Right ventricle myocardium inferior (tissue), 1 donor: ENCODE data around the gene FOXL2NB. TPM values are rescaled to one million over a fixed set of nuclear protein-coding genes. Genes with fewer than 3 reads are reported as not detected.

Source experiments
- ATAC-seq: fragments of 200-7000 bp; cut with Tn5 transposase; one replicate; pipeline ENCODE4 v1.9.1; 2020; ENCODE audit warnings: mild to moderate bottlenecking, moderate library complexity
- DNase-seq: peaks from one replicate; pipeline ENCODE4 v3.0.0; 2021; ENCODE audit errors: missing footprints
- intact Hi-C: fragments of 100-400 bp; cut with DNase I; formaldehyde crosslinking; loops from one replicate; pipeline ENCODE4 v1.11.0; 2022
- total RNA-seq: library from RNA; stranded (reverse); fragmentation: NEBNext Ultra II Directional; extraction: Animal tissue kit (Norgen Biotek cat#: 25700); gene quantifications from one replicate; pipeline ENCODE4 v1.2.1, GENCODE V29; 2021
- donor health status: DM: no; HTN: yes; CAD: no; lungs with severe emphysema.

FOXL2NB gene
- total RNA-seq, 1 donor from 2014 or later, result not detected

DNA sequence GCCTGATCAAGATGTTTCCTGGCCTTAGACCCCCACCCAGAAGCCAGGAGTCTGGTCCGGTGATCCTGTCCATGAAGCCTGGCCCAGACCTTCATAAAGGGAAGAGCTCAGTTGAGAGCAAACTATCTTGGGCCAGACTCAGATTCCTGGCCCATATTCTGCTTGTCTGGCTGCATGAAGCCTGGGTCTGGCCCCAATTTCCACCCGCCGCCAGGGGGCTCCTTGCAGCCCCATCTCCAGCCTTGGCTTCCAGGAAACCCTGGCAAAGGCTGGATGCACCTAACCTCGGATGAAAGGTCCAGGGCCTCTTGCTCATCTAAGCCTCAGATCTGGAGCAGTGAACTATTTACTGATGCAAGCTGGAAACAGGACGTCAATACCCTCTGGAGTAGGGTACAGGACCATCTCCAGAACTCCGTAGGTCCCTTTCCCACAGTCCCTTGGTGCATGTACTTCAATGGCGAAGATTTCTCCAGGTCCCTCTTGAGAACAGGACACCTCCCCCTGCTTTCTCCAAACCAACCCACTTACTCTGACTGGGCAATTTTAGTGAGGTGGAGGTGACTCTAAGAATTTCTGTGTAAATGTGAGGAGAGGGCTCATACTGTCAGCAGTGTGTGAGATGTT is 5.6 kb upstream of the FOXL2NB start:
- intact Hi-C loops, result loop anchor here (10.0 kb wide), 1 partner anchor 163 kb away; no protein-coding TSS in a partner anchor
- DNase-seq, result no peak
- no peak for ATAC-seq

DNA sequence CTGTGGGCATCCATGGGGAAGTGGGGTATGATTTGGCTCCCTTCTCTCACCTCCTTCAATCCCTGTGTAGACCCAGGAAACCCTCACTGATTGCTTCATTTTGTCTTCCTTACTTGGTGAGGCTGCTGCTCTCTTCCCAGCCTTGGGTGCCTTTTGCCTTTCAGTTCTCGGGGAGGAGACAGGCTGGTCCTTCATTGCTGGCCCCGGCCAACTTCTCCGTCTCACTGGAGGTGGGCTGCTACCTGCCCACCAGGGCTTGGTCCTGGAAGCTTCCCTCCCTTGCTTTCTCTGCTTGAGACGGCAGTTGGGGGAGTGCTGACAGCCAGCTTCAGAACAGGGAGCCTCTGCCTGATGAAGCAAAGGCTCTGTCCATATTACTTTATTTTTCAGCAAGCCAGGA is 4.7 kb upstream of the FOXL2NB start:
- ATAC-seq (no peak), DNase-seq (no peak)
- intact Hi-C loops, result loop anchor here (10.0 kb wide), 1 partner anchor 163 kb away; no protein-coding TSS in a partner anchor

DNA sequence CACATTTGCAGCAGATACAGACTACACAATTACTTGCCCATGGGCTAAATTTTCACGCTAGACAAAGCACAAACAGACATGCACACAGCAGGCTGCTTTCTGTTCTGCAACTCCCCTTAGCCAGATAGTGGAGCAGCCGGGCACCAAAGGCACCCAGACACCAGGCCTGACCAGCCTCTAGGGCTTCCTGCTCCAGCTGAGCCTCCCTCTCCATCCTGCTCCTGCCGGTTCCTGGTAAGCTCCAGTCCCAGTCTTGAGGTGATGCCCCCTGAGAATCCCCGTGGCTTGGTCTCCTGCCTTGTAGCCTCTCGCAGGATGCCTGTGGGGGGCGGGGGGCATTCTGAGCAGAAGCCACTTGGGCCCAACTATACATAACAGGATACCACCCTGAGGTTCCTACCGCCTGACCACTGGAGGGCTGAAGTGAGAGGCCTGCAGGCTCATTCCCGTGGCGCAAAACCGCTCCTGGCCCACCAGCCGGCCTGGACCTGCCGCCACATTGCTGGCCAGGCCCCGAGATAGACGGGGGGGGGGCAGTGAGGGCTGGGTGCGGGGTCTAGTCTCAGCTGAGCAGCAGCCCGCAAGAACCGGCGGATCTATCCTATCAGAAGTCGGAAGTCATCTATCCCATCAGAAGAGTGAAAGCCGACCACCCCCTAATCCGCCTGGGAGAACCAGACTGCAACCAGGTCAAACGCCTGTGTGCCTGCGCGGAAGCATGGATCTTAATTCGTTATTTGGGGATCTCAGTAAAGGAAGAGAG is 4.0 kb upstream of the FOXL2NB start:
- intact Hi-C loops, result loop anchor here (10.0 kb wide), 1 partner anchor 162 kb away; no protein-coding TSS in a partner anchor
- ATAC-seq (no peak), DNase-seq (no peak)

DNA sequence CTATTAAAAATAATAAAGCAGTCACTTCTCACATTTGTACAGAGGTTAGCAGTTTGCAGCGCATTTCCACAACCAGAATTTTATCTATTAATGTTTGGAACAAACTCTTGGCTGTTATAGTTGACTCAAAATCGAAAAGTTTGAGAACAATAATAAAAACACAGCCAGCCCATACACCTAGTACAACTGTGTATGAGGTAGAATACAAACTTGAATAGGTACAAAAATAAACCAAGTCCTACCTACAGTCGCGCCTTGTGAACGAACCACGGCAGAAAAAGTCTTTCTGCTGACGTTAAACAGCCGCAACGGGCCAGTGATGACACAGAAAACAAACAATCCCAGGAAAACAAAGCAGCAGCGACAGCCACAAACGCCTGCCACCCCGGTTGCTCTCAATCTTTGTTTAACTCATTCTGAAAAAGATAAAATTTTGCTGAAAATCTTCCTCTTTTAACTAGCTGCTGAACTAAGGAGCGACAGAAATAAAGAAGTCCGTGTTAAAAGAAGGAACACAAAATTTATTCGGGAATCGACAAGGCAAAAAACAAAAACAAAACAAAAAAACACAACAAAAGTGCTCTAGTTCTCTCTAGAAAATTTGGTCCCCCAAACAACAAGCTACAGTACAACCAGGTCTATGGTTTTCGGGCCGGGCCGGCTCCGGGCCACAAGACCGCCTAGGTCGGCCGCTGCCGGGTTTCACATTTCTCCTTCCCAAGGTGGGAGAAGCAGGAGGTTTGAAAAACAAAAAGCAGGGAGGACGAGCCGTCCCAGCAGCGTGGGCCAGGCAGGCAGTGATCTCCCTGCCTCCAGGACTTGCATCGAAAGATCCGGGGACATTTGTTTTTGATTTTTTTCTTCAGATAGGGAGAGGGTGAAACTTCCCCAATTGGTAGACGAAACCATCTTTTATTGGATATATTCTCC is 3.0 kb upstream of the FOXL2NB start:
- no peak for ATAC-seq
- intact Hi-C loops, result loop anchor here (10.0 kb wide), 1 partner anchor 161 kb away; no protein-coding TSS in a partner anchor
- no peak for DNase-seq

DNA sequence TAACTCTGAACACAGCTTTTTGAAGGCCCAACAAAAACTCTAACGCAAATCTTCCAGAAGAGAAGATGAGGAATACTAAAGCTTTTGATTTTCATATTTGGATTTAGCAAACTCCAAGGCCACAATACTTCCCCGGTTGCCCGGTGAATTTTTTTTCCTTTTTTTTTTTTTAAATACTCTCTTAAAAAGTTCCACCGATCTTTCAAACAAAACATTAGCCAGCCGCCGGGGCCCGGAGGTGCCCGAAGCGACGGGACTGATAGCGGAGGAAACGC is 2.4 kb upstream of the FOXL2NB start:
- intact Hi-C loops, result loop anchor here (10.0 kb wide), 1 partner anchor 160 kb away; no protein-coding TSS in a partner anchor
- DNase-seq (no peak), ATAC-seq (no peak)

DNA sequence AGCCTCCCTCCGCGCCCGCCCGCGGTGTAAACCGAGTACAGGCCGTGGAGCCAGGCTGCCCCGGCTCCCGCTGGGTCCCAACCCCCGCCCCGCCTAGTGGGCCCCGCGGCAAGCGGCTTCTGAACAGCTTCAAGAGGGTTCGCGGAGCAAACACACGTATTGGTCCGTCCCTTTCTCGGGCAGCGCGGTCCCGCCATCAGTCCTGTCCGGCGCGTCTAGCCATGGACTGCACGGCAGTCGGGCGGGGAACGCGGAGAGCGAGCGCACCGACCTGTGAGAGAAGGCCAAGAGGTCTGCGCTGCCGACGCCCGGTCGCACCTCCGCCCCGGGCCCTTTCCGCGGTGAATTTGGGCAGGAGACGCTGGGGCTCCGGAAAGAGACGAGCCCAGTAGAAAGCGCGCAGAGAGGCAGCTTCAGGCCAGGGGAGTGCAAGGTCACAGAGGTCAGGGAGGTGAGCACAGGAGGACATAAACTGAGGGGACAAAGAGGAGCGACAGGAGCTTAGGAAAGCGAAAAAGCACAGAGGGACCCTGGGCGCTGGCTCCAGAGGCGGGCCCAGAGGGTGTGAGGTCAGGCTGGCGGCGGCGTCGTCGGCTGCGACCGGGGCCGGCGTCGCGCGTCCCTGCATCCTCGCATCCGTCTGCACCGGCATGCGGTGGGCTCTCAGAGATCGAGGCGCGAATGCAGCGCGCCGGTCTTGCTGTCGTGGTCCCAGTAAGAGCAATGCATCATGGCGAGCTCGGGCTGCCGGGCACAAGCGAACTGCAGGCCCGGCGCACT is 1.9 kb upstream of the FOXL2NB start:
- no peak for ATAC-seq
- DNase-seq, result no peak
- intact Hi-C loops, result loop anchor here (10.0 kb wide), 1 partner anchor 160 kb away; no protein-coding TSS in a partner anchor

DNA sequence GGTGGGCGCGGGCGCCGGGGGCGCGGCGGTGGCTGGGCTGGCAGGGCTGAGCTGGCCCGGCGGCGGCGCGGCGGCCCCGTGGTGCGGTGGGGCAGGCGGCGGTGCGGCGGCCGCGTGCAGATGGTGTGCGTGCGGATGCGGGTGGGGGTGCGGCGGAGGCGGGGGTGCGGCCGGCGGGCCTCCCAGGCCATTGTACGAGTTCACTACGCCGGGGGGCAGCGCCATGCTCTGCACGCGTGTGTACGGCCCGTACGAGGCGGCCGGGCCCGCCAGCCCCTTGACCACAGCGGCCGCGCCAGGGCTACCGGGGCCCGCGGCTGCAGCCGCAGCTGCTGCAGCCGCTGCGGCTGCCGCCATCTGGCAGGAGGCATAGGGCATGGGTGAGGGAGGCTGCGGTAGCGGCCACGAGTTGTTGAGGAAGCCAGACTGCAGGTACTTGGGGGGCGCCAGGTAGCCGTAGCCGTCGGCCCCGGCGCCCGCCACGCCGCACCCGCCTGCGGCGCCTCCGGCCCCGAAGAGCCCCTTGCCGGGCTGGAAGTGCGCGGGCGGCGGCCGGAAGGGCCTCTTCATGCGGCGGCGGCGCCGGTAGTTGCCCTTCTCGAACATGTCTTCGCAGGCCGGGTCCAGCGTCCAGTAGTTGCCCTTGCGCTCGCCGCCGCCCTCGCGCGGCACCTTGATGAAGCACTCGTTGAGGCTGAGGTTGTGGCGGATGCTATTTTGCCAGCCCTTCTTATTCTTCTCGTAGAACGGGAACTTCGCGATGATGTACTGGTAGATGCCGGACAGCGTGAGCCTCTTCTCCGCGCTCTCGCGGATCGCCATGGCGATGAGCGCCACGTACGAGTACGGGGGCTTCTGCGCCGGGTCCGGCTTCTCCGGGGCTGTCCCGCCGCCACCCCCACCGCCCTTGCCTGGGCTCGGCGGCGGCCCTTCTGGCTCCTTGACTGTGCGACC is 1.0 kb upstream of the FOXL2NB start:
- intact Hi-C loops, result loop anchor here (10.0 kb wide), 1 partner anchor 159 kb away; no protein-coding TSS in a partner anchor
- no peak for ATAC-seq
- peak; percentile 75 for DNase-seq

DNA sequence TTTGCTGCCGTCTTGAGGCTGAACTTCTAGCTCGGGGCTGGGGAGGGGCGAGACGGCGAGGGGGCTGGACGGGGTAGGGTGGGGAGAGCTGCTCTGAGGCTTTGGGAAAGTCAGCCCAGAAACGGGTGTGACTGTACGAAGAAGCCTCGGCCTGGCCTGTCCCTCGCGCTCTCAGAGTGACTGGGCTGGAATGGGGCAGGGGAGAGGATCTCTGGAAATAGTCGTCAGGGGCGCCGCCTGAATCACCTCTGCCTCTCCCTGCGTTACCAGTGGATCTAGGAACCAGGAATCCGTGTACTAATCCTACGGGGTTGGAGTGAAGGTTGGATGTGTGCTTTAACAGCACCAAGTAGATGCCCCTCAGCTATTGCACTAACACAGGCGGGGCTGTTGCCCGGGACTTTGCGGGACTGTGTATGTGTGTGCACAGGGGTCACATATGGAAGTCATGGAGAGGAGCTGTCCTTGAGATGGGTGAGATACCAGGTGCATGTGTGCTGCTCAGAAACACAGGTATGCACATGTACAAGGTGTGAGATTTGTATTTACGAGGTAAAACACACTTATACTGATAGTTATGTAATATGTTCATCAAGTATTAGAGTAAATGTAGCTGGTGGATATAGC is 591 bp downstream of the FOXL2NB start:
- intact Hi-C loops, result loop anchor here (10.0 kb wide), 1 partner anchor 157 kb away; no protein-coding TSS in a partner anchor
- ATAC-seq (no peak), DNase-seq (no peak)

DNA sequence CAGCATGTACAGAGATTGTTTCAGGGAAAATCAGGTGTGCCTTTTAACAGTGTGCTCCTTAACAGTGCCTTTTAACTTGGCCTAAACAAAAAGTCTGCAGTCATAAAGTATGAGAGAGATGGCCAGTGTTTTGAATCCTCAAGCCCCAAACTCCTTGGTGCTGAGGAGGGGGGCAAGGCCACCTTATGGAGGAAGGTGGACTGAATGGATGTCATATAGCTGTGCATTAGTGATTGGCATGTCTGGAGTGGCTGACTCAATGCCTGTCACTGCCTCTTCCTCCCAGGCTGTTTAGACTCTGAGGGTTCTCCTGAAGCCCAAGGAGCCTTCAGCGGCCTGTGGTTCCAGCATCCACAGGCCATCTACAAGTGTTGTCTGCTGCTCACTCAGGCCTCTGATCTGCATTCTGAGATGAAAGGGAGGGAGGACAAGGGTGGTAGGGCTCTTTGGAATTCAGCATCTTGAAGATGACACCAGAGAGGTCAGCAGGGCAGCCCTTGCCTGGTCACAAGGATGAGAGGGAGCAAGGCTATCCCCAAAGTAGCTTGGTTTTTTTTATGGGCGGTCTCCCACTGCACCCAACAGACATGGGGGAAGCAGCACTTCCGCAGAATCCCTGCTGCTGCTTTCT is 1.5 kb downstream of the FOXL2NB start:
- ATAC-seq (no peak), DNase-seq (no peak)
- intact Hi-C loops, result loop anchor here (10.0 kb wide), 1 partner anchor 156 kb away; no protein-coding TSS in a partner anchor

DNA sequence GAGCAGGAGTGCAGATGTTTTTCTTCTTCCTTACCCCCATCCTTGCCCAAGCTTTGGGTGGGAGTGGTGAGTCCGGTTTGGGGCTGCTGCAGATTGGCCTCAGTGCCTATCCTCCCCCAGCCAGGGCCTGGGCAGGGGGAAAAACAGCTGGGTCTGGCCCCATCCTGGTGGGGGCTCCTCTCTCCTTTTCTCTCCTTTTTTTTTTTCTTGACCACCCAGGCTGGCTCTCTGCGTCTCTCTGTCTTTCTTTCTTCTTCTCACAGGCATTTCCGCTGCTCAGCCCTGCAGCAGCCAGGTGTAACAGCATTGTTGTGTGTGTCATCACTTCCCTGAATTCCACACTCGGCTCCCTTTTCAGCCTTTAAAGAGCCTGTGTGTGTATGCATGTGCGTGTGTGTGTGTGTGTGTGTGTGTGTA is 2.0 kb downstream of the FOXL2NB start:
- intact Hi-C loops, result loop anchor here (10.0 kb wide), 1 partner anchor 156 kb away; no protein-coding TSS in a partner anchor
- DNase-seq, result no peak
- ATAC-seq, result no peak

DNA sequence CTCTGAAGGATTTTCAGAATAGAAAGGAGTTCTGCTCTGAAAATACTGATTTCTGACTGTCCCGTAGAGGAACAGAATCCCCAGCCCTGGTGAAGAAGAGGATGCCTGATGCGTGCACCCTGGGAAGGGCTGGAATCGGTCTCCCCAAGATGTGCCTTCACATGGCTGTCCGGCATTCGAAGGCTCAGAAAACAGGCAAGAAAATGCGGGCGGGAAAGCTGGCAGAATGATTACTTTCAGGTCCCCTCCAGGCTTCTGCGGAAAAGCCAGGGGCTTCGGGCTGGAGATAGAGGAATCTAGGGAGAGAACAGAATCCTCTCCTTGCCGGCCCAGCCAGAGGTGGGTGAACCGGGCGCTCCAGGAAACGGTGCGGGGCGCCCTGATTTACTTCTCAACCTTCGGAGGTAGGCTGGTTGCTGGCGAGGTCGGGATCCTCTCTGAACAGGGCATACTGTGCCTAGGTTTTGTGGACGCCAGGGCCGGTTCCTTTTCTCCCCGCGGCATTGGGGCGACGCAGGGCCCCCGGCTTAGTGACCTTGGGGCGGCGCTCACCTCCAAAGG is 2.5 kb downstream of the FOXL2NB start:
- intact Hi-C loops, result loop anchor here (10.0 kb wide), 1 partner anchor 155 kb away; no protein-coding TSS in a partner anchor
- DNase-seq, result no peak
- no peak for ATAC-seq

DNA sequence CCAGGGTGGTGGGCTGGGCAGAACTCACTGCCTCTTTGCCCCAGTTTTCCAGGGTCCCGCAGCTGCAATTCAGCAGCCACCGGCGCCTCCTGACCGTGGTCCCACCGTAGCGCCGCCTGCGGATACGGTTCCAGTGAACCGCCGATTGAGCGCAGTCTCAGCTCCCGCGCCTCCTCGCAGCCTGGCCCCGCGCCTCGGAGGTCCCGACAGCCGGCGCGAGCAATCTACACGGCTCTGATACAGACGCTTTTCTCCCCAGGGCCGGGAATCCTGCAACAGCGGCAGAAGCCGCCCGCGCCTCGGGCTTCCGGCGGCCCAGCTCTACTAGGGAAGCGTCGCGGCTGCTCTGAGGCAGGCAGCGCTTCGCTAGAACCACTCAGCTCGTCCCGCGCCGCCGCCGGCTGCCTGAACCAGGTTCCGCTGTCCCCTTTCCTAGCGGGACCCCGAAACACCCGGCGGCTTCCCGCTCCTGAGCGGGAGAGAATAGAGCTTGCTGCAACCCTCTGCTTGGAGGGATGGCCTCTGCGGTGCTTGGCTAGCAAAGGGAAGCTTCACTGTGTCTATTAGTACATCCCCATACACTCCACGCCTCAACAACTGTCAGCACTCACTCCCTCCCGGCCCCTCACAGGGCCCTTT is 3.1 kb downstream of the FOXL2NB start:
- peak; percentile 43 for ATAC-seq
- DNase-seq, result no peak
- intact Hi-C loops, result no loop called here

DNA sequence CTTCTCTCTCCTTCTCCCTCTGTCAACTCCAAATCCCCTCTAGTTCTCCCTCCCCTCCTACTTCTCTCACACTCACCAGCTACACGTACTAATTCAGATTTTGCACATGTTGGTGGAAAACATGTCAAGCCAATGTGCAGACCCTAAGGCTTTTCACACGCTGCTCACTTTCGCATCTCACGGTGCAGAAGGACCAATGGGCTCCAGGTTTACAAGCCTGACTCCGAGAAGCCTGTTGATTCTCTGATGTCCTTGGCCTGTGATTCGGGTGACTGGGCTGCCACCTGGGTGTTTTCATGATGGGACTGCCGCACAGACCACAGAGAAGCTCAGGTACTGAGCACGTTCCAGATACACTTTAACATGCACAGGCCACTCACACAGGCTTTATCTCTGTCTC is 3.7 kb downstream of the FOXL2NB start:
- intact Hi-C loops, result no loop called here
- DNase-seq (no peak), ATAC-seq (no peak)

DNA sequence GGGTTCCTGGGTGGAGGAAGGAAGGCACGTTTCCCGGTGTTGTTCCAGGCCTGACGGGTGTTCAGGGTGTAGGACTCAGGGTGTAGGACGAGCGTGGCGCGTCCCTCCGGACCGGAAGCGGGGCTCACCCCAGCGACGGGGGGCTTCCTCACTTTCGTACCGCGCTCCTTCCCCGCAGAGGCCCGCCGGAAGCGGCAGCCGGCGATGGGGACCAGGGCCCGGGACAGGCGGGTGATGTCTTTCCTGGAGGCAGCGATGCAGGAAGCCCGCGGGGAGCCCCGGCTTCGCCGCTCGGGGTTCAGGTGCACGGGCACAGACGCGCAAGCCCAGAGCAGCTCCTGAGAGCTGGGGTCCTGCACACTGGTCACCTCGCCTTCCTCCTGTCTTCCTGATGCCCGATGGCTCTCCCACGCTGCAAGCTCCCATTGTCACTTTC is 13.4 kb downstream of the FOXL2NB start:
- ATAC-seq (no peak), DNase-seq (no peak)
- intact Hi-C loops, result no loop called here

DNA sequence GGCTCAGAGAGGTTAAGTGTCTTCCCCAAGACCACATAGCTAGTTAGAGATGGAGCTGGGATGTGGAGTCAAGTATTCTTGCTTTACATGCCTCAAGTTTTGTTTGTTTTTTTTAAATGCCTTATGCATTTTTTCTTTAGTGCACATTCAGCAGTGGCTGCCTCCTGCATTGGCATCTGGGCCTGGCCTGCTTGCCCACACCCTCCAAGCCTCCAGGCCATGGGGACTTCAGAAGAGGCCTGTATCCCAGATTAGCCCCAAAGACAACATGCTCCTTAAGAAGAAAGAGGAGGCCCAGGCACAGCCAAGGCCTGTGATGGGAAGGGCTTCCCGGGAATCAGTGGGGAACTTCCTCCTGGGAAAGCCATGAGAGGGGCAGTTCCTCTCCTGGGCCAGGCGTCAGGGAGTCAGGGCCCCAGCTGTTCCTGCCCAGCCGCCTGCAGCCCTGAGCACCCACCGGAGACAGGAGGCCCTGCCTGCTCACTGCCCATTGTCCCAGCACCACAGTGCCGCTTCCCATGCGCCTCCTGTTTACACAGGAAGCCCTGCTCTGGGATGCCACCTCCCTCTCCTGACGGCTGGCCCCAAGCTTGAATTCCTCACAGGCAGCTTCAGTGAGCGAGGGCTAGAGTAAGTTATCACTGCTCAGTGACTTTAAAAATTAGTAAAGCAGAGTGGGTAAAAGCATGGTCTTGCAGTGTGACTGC is 16.0 kb downstream of the FOXL2NB start:
- intact Hi-C loops, result no loop called here
- ATAC-seq (no peak), DNase-seq (no peak)
